AG09309 (cell line): ENCODE measurements around the gene GPBP1L1.

Experiments
- DNase-seq: peaks from one replicate; pipeline ENCODE4 v3.0.0-alpha.2; 2010; ENCODE audit warnings: low read depth
- H3K4me3 ChIP-seq: 2 replicates; pipeline ENCODE4 v1.5.1; 2011; ENCODE audit warnings: mild to moderate bottlenecking, low read depth, low read length, moderate library complexity; ENCODE audit not compliant: control insufficient read depth
- CTCF ChIP-seq: IDR thresholded peaks from 2 replicates; pipeline ENCODE4 v1.5.1; 2011; ENCODE audit warnings: mild to moderate bottlenecking, low read depth, low read length, inconsistent platforms; ENCODE audit not compliant: insufficient read depth, control insufficient read depth; ENCODE audit errors: missing control alignments

GPBP1L1 gene

GRCh38 chr1:45658171-45658570 is 28.2 kb downstream of the GPBP1L1 start:
- TF ChIP-seq CTCF: no peak
- no peak overlapping the region for H3K4me3 ChIP-seq
- no peak for DNase-seq

GRCh38 chr1:45656573-45657226 is 29.6 kb downstream of the GPBP1L1 start:
- no peak overlapping the region for H3K4me3 ChIP-seq
- no peak for TF ChIP-seq CTCF
- no peak for DNase-seq

GRCh38 chr1:45654540-45655280 is 31.6 kb downstream of the GPBP1L1 start:
- DNase-seq: peak; percentile 21

DNA sequence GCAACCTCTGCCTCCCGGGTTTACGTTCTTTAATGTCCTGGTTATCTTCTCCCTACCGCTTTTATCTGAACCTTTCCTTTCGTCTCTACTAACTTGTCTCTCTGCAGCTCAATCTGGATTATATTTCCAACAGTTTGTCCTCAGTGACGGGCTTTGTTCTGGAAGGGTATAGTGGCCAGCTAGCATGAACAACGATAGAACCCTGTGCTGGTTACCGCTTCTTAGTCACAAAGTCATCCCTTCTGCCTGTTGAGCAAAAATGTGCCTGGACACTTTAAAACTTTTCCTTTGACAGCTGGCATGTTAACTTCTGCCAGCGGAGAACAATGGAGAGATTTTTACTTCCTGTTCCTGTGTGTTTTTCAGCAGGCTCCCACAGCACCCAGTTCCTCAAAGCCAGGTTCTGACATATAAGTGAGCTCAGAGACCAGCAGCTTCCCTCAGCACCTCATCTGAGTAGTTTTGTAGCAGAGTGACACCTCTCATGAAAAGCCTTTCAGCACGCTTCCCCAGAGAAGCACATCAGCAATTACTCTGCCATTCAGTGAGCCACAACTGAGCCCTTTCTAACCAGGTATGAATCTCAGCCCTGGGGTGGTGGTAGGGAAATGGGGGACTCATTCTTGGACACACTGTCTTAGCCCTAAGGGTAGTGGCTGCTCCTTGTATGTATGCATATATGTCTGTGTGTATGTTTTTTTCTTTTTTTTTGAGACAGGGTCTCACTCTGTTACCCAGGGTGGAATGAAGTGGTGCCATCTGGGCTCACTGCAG is 38.9 kb downstream of the GPBP1L1 start:
- no peak for DNase-seq
- no peak for TF ChIP-seq CTCF
- no peak overlapping the region for H3K4me3 ChIP-seq

More at GRCh38 chr1:45654540-45655280, 31.6 kb downstream of the GPBP1L1 start:
- no peak for TF ChIP-seq CTCF
- no peak overlapping the region for H3K4me3 ChIP-seq

- H3K4me3 ChIP-seq: no peak overlapping the region
- no peak for DNase-seq
- TF ChIP-seq CTCF: no peak
Observed at GRCh38 chr1:45644661-45645060, 41.7 kb downstream of the GPBP1L1 start.

DNA sequence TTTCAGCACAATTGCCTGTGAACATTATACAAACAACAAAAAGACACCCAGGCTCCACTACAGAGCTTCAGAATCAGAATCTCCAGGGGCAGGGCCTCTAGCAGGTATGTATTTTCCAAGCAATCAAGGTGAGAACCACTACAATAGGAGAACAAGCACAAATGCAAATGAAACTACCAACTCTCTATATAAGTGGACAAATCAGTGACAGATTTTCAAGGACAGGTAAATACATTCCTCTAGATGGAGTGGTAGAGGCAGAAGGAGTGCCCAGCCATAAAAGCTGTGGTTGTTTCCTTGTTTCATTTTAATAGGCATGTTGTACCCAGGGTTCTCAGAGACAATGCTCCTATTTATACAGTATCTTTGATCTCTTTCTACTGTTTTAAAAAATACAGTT is 42.4 kb downstream of the GPBP1L1 start:
- peak; percentile 10 for TF ChIP-seq CTCF
- H3K4me3 ChIP-seq: no peak overlapping the region
- DNase-seq: no peak
